ENCODE results near the gene XNDC1N. TPM values are rescaled to one million over a fixed set of nuclear protein-coding genes. Genes with fewer than 3 reads are reported as not detected.

XNDC1N gene
- total and polyA plus RNA-seq, 2 of the 4 experiments (the other 2 are of a cell fraction) = 2.5 to 8.8 TPM

GRCh38 chr11:71917646-71918140 lies 10.7 kb downstream of the XNDC1N start:
- Histone ChIP-seq H2BK5ac (ENCODE audit: low read depth, low read length, poor library complexity, severe bottlenecking) (no peak overlapping the region), H3K4ac (ENCODE audit: low read depth, low read length) (no peak overlapping the region), H4K20me1 (ENCODE audit: insufficient read depth, low read length) (peaks cover 5% of the 10 kb centered on the region; the same call in 1 of the 2 replicates), H3K4me3 (ENCODE audit: insufficient read depth, low read depth, low read length) (no peak overlapping the region), H3K27me3 (ENCODE audit: control insufficient read depth, insufficient read depth, low read length) (no peaks in the 10 kb centered on the region), H2AK5ac (ENCODE audit: low read depth, low read length) (no peak overlapping the region), H3K14ac (replicated peaks; ENCODE audit: low read depth, low read length) (no peak overlapping the region), H3K23ac (ENCODE audit: low read depth, low read length) (no peak overlapping the region), H4K5ac (ENCODE audit: low read depth, low read length) (no peak overlapping the region), H3K4me2 (ENCODE audit: low read depth, low read length) (no peak overlapping the region), H3K18ac (ENCODE audit: low read depth, low read length) (no peak overlapping the region), H2BK15ac (ENCODE audit: low read depth, low read length) (no peak overlapping the region), H3K27ac (ENCODE audit: insufficient read depth, low read length) (no peak overlapping the region), H2BK120ac (ENCODE audit: low read depth, low read length) (no peak overlapping the region), H2BK20ac (ENCODE audit: low read depth, low read length) (no peak overlapping the region), H4K8ac (ENCODE audit: low read depth in 2 of 2, low read length in 2 of 2) (no peak overlapping the region), H2AK9ac (replicated peaks; ENCODE audit: low read depth, low read length, poor library complexity) (peak overlapping the region; percentile 28), H3K4me1 (ENCODE audit: control insufficient read depth, insufficient read depth, low read length) (peaks cover 3% of the 10 kb centered on the region), H3K79me1 (ENCODE audit: low read depth in 1 of 2, low read length in 2 of 2) (no peaks in the 10 kb centered on the region), H3K9me1 (ENCODE audit: insufficient read depth, low read length) (peaks cover 4% of the 10 kb centered on the region; the same call in 1 of the 2 replicates), H3K36me3 (ENCODE audit: control insufficient read depth, insufficient read depth, low read length) (peaks cover 18% of the 10 kb centered on the region), H3K9ac (ENCODE audit: low read depth, low read length) (no peak overlapping the region), H3K56ac (ENCODE audit: extremely low read depth, insufficient read depth, low read length) (no peak overlapping the region), H4K91ac (ENCODE audit: insufficient read depth, low read depth, low read length) (no peak overlapping the region), H3K9me3 (ENCODE audit: control insufficient read depth, insufficient read depth, low read length) (no peaks in the 10 kb centered on the region), H2AFZ (replicated peaks; ENCODE audit: low read length, poor library complexity) (no peak overlapping the region)
- intact Hi-C loops (cut with micrococcal nuclease) = no loop called here
- TF ChIP-seq POLR2A (IDR thresholded peaks at IDR 0.05; ENCODE audit: low read depth, low read length) (no peak), USF2 (IDR thresholded peaks at IDR 0.05; ENCODE audit: low read depth, low read length) (no peak), RFX5 (IDR thresholded peaks at IDR 0.05; ENCODE audit: low read depth, low read length) (no peak), MAFK (IDR thresholded peaks at IDR 0.05; ENCODE audit: low read depth, low read length) (no peak), SMC3 (IDR thresholded peaks at IDR 0.05; ENCODE audit: low read depth, low read length) (no peak), ELK1 (IDR thresholded peaks at IDR 0.05; ENCODE audit: borderline replicate concordance, low read depth, low read length) (no peak), BHLHE40 (IDR thresholded peaks at IDR 0.05; ENCODE audit: low read depth, low read length) (no peak), CHD1 (IDR thresholded peaks at IDR 0.05; ENCODE audit: low read depth, low read length) (no peak), RAD21 (IDR thresholded peaks at IDR 0.05; ENCODE audit: low read length) (no peak), CEBPB (IDR thresholded peaks at IDR 0.05; ENCODE audit: low read depth, low read length) (no peak), NFE2L2 (IDR thresholded peaks at IDR 0.05; ENCODE audit: low read depth, low read length) (no peak), RCOR1 (IDR thresholded peaks at IDR 0.05; ENCODE audit: insufficient replicate concordance, low read length) (no peak), FOS (IDR thresholded peaks at IDR 0.05; ENCODE audit: low read depth, low read length) (no peak), MAZ (IDR thresholded peaks at IDR 0.05; ENCODE audit: borderline replicate concordance, low read depth, low read length) (no peak), MXI1 (IDR thresholded peaks at IDR 0.05; ENCODE audit: borderline replicate concordance, low read depth, low read length) (no peak)
- TF ChIP-seq, protein P1, sequence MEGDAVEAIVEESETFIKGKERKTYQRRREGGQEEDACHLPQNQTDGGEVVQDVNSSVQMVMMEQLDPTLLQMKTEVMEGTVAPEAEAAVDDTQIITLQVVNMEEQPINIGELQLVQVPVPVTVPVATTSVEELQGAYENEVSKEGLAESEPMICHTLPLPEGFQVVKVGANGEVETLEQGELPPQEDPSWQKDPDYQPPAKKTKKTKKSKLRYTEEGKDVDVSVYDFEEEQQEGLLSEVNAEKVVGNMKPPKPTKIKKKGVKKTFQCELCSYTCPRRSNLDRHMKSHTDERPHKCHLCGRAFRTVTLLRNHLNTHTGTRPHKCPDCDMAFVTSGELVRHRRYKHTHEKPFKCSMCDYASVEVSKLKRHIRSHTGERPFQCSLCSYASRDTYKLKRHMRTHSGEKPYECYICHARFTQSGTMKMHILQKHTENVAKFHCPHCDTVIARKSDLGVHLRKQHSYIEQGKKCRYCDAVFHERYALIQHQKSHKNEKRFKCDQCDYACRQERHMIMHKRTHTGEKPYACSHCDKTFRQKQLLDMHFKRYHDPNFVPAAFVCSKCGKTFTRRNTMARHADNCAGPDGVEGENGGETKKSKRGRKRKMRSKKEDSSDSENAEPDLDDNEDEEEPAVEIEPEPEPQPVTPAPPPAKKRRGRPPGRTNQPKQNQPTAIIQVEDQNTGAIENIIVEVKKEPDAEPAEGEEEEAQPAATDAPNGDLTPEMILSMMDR (conservative IDR thresholded peaks at IDR 0.05; ENCODE audit: low read depth, low read length) = no peak
- ChIA-PET POLR2A (ENCODE audit: unreplicated experiment) (no interaction called here), CTCF (no interaction called here)
- ATAC-seq (ENCODE audit: low read depth) = no peak
- no CpG with 5 or more reads among the region's 9 CpGs for WGBS, 2 experiments (ENCODE audit: extremely low coverage in 2 of 2, insufficient read length in 1 of 2)
- no TSS peak for BruUV-seq (replicated peaks)
- in situ Hi-C loops (cut with MboI; ENCODE audit: low sequenced_read_pairs) = no loop called here
- DNase-seq = peak; percentile 17
- dilution Hi-C loops (cut with HindIII; ENCODE audit: low sequenced_read_pairs, unreplicated experiment) = no loop called here

Data from IMR-90 (cell line).